Neural progenitor cell (in vitro differentiated cells): ENCODE results near the gene GM2A.

Experiments
- CTCF ChIP-seq: fragments of 200-600 bp; sonication (generic); IDR thresholded peaks from 2 replicates; pipeline ENCODE4 v1.5.1; 2017; ENCODE audit warnings: antibody characterized with exemption, mild to moderate bottlenecking
- EZH2 ChIP-seq: fragments of 200-600 bp; sonication (generic); IDR thresholded peaks from 2 replicates; pipeline ENCODE4 v1.6.1; 2017; ENCODE audit warnings: antibody characterized with exemption, mild to moderate bottlenecking, moderate library complexity

- TF ChIP-seq CTCF (no peak), EZH2 (no peak)
Observed at GRCh38 chr5:151222790-151223446, 30.1 kb upstream of the GM2A start.
